Measurements from ENCODE around the gene PTGES3.

Gene PTGES3

DNA sequence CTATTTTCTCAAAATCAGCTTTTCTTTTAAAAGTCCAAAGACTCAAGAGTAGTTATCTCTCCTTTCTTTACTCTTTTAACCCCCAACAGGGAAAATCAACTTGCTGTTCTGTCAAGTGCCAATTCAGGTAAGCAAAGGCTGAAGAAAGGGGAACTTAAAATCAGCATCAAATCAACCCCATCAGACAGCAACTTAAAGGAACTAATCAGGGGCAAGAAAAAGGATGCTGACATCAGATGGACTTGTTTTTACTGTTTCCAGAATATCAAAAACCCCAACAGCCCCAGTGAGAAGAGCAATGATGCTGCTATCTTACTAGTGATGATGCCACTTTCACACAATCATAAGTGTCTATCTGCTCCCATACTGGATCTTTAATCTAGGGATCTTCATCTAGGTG is 61.4 kb downstream of the PTGES3 start:
- no peak for DNase-seq

DNA sequence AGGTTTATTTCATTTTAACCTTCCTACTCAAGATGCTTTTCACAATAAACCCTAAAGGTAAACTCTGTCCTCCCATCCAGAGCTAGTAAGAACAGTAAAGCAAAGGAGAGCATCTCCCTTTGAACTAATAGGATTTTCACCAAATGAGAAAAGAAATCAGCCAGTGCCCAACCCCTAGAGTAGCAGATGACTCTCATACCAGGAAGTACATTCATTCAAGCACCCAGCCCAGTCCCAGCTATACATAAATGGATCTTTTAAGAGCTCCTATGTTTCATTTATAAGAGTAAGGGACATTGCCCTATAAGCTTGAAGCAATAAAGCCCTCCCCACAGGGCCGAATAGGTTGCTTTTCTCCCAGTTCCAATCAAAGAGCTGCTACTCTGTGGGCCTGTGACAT is 65.5 kb downstream of the PTGES3 start:
- DNase-seq = no peak

DNA sequence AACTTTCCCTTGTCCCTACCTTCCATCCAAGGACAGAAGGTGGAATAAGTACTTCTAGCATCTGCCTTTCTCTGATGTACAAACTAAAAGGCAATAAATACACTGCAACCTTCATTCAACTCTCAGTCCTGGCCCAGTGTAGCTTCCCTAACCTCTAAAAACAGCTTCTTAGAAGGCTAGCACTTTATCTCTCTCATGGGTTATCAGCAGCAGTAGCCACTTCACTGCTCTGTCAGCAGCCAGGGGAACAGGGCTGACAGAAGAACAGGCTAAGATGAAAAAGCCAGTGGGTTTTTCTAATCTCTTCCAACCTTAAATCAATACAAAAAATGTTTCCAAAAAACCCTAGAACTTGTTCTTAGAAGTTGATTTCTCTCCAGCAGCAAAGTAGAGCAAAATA is 71.2 kb downstream of the PTGES3 start:
- no peak for DNase-seq

DNA sequence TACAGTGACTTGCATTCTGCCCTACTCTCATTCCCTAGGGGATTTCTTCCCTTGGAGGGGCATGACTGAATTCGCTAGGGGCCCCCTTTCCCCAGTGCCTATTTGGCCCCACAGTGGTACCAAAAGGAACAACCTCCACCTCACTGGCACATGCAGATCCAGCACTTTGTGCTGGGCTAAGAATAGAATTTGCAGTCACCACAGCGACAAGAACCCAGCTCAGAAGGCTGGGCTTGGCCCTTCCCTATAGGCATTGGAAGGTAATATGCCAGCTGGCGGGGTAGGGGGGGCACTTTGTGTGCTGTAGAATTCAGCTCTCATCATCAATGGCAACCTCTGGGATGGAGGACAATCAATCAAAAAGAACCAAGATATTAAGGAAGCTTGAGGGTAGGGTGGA is 71.8 kb downstream of the PTGES3 start:
- no peak for DNase-seq

DNA sequence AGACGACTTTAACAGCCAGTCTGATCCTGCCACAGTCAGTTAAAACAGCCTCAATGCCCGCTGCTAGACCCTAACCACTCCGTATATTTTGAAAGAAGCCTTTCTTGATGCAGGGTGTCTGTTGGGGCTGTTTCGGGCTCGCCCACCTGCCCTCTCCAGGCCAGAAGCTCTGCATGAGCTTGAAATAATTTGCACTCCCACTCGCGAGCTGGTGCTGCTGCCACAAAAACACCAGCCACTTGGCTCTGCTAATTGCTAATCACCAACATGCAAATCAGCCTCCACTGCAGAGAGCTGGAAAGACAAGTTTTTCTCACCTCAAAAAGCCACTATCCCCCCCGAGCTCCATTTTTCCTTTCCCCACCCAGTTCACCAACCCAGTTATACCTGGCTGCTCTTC is 73.5 kb downstream of the PTGES3 start:
- no peak for DNase-seq
